SHP77 treated with DMSO at 0.1 percent for 48 hours (cell line): Measurements from ENCODE around the gene TGFBR3L.

Experiments
- DNase-seq: peaks from one replicate; lab custom pipeline; 2025; lab: John Stamatoyannopoulos, UW

The TGFBR3L gene

GRCh38 chr19:7904074-7905020 lies 10.3 kb upstream of the TGFBR3L start:
- DNase-seq, result no peak

GRCh38 chr19:7905268-7905667 lies 9.4 kb upstream of the TGFBR3L start:
- no peak for DNase-seq

- no peak for DNase-seq
Observed at GRCh38 chr19:7905859-7906258, 8.8 kb upstream of the TGFBR3L start.

GRCh38 chr19:7907122-7907521 lies 7.5 kb upstream of the TGFBR3L start:
- DNase-seq, result no peak

- DNase-seq, result no peak
Observed at GRCh38 chr19:7907544-7907943, 7.1 kb upstream of the TGFBR3L start.

- DNase-seq, result no peak
Observed at GRCh38 chr19:7908078-7908699, 6.4 kb upstream of the TGFBR3L start.

GRCh38 chr19:7908742-7909461 lies 5.7 kb upstream of the TGFBR3L start:
- no peak for DNase-seq

GRCh38 chr19:7909471-7910067 lies 5.1 kb upstream of the TGFBR3L start:
- DNase-seq, result no peak

GRCh38 chr19:7910321-7911161 lies 4.1 kb upstream of the TGFBR3L start:
- DNase-seq, result no peak

GRCh38 chr19:7911508-7912143 lies 3.0 kb upstream of the TGFBR3L start:
- no peak for DNase-seq

- DNase-seq, result no peak
Observed at GRCh38 chr19:7912144-7912696, 2.4 kb upstream of the TGFBR3L start.

- no peak for DNase-seq
Observed at GRCh38 chr19:7912697-7913564, 1.7 kb upstream of the TGFBR3L start.

GRCh38 chr19:7913652-7914051 lies 978 bp upstream of the TGFBR3L start:
- no peak for DNase-seq

- no peak for DNase-seq
Observed at GRCh38 chr19:7914099-7914498, 531 bp upstream of the TGFBR3L start.

- no peak for DNase-seq
Observed at GRCh38 chr19:7915250-7916102, 846 bp downstream of the TGFBR3L start.

GRCh38 chr19:7916103-7916954 lies 1.7 kb downstream of the TGFBR3L start:
- DNase-seq, result no peak

- DNase-seq, result no peak
Observed at GRCh38 chr19:7916955-7917266, 2.3 kb downstream of the TGFBR3L start.
